Posterior vena cava (tissue), 2 donors: Measurements from ENCODE around the gene NEK4. TPM values are rescaled to one million over a fixed set of nuclear protein-coding genes. Genes with fewer than 3 reads are reported as not detected.
A peak's percentile ranks its signal among the peaks of the same experiment; 100 is the strongest.

ENCODE experiments used
- DNase-seq: peaks from one replicate; pipeline ENCODE4 v3.0.0-alpha.2; 2020; ENCODE audit warnings: low spot score
- intact Hi-C, 2 donors: fragments of 100-400 bp; cut with DNase I; formaldehyde crosslinking; loops; one replicate each; pipeline versions ENCODE4 v1.14.1 to v1.14.2; 2022 to 2023
- total RNA-seq, 2 donors: library from RNA; stranded (reverse); fragmentation: NEBNext Ultra II Directional; extraction: Animal tissue kit (Norgen Biotek cat#: 25700); gene quantifications; one replicate each; pipeline ENCODE4 v1.2.1, GENCODE V29; 2021
- donor health status: DM: yes; HTN: yes; CAD: no.
- donor health status: DM: yes; HTN: yes; CAD: no.

Gene NEK4
- total RNA-seq, 2 donors from 2014 or later, result 17.3 to 21.5 TPM

DNA sequence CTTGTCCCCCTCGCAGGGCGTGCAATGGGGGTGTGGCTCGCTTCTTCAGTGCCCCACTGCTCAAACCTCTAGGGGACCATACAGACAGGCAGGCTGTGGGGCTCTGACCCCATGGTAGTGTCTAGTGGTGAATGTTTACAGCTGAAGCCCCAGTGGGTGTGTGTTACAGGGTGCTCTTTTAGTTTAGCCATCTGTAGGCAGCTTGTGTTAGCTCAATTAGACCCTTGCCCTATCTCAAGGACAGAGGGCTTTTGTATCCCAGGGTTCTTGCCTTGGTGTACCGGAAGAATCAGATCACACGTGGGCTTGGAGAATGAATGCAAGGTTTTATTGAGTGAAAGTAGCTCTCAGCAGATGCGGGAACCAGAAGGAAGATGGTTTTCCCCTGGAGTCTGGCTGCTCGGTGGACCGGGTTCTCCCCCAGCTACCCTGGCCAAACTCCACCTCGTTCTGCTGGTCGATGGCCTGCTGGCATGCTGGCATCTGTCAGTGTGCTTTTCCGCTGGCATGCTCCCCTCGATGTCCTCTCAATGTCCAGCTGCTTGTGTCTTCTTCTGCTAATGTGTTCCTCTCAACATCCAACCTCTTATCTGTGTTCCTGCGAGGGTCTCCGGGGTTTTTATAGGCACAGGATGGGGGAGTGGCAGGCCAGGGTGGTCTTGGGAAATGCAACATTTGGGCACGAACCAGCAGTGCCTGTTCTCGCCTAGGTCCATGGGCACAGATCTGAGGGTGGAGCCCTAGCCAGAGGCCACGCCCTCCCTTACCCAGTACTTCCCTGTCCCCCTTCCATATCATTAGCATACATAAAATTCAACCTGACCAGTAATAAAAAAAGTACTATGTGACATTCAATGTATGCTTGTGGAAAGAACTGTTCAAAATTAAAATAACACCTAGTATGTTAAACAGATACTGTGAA, 58.2 kb downstream of the NEK4 start:
- intact Hi-C loops, result no loop called here
- peak; percentile 44 for DNase-seq

DNA sequence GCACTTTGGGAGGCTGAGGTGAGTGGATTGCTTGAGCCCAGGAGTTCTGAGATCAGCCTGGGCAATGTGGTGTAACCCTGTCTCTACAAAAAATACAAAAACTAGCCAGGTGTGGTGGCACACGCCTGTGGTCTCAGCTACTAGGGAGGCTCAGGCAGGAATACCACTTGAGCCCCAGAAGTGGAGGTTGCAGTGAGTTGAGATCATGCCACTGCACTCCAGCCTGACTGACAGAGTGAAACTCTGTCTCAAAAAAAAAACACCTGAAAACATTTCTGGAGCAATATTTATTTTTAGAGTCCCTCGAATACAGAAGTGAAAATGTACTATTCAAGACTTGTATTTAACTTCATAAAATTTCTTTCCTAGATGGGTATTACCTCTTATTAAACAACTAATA, 60.2 kb downstream of the NEK4 start:
- intact Hi-C loops, result no loop called here
- DNase-seq, result no peak

GRCh38 chr3:52707585-52707984, 63.2 kb downstream of the NEK4 start:
- no peak for DNase-seq
- intact Hi-C loops, result no loop called here

- peak; percentile 96 for DNase-seq
- intact Hi-C loops, result no loop called here
Measured at GRCh38 chr3:52705688-52706686, 64.8 kb downstream of the NEK4 start, which contains the start of the genes GLT8D1 and SPCS1. GLT8D1 (minus strand) TSS chr3:52705791; CDS start chr3:52700460, 5,331 bp downstream. SPCS1 (plus strand) TSS chr3:52706106; CDS start chr3:52706247, 141 bp downstream.

DNA sequence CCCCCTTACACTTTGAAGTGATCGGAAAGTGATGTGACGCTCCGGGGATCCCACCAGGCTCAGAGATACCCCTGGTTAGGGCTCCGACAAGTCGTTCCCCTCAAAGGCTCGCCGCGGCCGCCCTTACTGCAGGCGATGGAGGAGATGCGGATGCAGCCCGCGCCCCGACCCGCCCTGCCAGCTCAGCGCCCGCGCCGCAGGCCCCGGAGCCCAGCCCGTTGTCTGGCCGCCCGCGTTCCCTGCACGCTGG, 65.4 kb downstream of the NEK4 start:
- intact Hi-C loops, result no loop called here
- DNase-seq, result no peak

GRCh38 chr3:52704611-52705437, 65.9 kb downstream of the NEK4 start:
- no peak for DNase-seq
- intact Hi-C loops, result no loop called here

DNA sequence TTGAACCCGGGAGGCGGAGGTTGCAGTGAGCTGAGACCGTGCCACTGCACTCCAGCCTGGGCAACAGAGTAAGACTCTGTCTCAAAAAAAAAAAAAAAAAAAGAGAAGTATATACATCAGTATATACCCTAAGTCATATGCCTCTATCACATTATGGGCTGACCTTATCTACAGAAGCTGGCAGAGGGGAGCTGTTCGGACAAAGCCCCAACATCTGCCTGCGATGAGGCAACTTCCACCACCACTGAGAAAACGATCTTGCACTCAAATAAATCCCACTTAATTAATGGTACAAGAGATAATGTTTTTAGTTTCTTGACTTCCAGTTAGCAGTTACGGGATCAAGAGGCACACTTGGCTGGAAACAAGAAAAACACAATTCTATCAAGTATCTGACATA, 67.4 kb downstream of the NEK4 start:
- no peak for DNase-seq
- intact Hi-C loops, result no loop called here

GRCh38 chr3:52697632-52697965, 73.1 kb downstream of the NEK4 start:
- intact Hi-C loops, result no loop called here
- DNase-seq, result no peak

DNA sequence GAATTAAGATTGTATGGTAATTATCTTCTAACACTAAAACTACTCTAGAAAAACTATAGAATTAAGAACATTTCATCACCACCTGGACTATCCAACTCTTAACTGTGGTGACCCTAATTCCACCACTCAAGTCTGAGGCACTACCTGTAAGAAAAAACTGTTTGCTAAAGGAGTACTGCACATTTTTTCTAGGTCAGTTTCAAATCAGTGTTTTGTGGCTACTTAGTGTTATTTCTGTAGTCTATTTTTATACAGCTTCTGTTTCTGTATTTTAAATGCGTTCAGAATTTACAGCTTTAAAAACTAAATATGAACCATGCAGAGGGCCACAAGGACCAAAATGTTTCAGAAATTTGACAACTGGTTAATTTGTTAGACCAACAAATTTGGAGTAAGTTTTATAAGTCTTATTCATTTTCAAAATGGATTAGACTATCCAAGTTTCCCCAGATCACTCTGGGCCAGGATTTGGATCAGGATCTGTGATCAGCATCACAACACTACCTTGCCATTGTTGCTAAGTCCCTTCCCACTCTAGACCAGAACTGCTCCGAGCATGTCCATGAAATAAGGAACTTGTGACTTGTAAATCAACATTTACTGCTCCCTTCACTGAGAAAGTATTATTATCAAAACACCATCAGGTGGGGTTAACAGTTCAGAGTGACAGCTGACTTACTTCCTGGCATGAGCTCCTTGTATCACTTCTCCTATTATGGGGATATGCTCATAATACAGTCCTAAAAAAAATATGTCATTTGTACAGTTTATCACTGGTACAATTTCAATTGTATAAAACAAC, 73.7 kb downstream of the NEK4 start:
- intact Hi-C loops, result no loop called here
- no peak for DNase-seq

GRCh38 chr3:52695798-52696671, 74.7 kb downstream of the NEK4 start:
- no peak for DNase-seq
- intact Hi-C loops, result no loop called here

GRCh38 chr3:52694528-52695189, 76.1 kb downstream of the NEK4 start:
- DNase-seq, result no peak
- intact Hi-C loops, result no loop called here

- DNase-seq, result no peak
- intact Hi-C loops, result no loop called here
Measured at GRCh38 chr3:52693071-52693470, 77.7 kb downstream of the NEK4 start.

- no peak for DNase-seq
- intact Hi-C loops, result no loop called here
Measured at GRCh38 chr3:52690560-52690959, 80.2 kb downstream of the NEK4 start.

- DNase-seq, result no peak
- intact Hi-C loops, result no loop called here
Measured at GRCh38 chr3:52689151-52689550, 81.6 kb downstream of the NEK4 start.

DNA sequence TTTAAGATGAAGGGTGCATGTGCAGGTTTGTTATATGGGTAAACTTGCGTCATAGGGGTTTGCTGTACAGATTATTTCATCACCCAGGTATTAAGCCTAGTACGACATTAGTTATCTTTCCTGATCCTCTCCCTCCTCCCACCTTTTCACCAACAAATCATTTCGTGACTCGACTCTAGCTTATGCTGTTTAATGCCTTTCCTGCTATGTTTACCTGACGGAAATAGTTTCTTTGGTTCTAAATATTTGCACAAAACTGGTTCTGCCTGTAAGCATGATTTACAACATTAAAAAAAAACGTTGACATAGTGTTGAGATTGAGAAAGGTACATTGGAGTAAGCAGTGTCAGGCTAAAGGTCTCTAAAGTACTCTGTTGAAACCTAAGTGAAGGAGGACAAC, 82.5 kb downstream of the NEK4 start:
- intact Hi-C loops, result no loop called here
- no peak for DNase-seq

- intact Hi-C loops, result no loop called here
- DNase-seq, result peak; percentile 98
Measured at GRCh38 chr3:52685709-52686691, 84.7 kb downstream of the NEK4 start, which contains the start of the genes GNL3 and PBRM1. GNL3 (plus strand) TSS chr3:52686032; CDS start chr3:52686093, 61 bp downstream. PBRM1 (minus strand) TSS chr3:52685913.
